Effector memory CD4-positive, alpha-beta T cell (primary cell): ENCODE results near the gene WDR75.

ENCODE experiments used
- DNase-seq, 3 donors: peaks; one replicate each; pipeline ENCODE4 v3.0.0-alpha.2; 2020
- H3K27ac ChIP-seq: 2 replicates; pipeline ENCODE4 v1.7.0; 2013; ENCODE audit warnings: mild to moderate bottlenecking, low read length, moderate library complexity; ENCODE audit not compliant: insufficient read depth, poor library complexity, severe bottlenecking
- H3K27me3 ChIP-seq: replicated peaks from 2 replicates; pipeline ENCODE4 v1.7.0; 2013; ENCODE audit warnings: mild to moderate bottlenecking, low read length; ENCODE audit not compliant: insufficient read depth, control insufficient read depth, poor library complexity, severe bottlenecking
- H3K36me3 ChIP-seq: 2 replicates; pipeline ENCODE4 v1.7.0; 2013; ENCODE audit warnings: mild to moderate bottlenecking, low read length, moderate library complexity; ENCODE audit not compliant: control insufficient read depth, insufficient read depth
- H3K4me1 ChIP-seq: 2 replicates; pipeline ENCODE4 v1.7.0; 2013; ENCODE audit warnings: low read length, mild to moderate bottlenecking; ENCODE audit not compliant: control insufficient read depth, insufficient read depth, poor library complexity, severe bottlenecking
- H3K4me3 ChIP-seq: 2 replicates; pipeline ENCODE4 v1.7.0; 2013; ENCODE audit warnings: low read length, low read depth, mild to moderate bottlenecking; ENCODE audit not compliant: insufficient read depth, poor library complexity, severe bottlenecking
- H3K9me3 ChIP-seq: 2 replicates; pipeline ENCODE4 v1.7.0; 2013; ENCODE audit warnings: mild to moderate bottlenecking, low read length, moderate library complexity; ENCODE audit not compliant: control insufficient read depth

The WDR75 gene

GRCh38 chr2:189437926-189438325, 3.3 kb upstream of the WDR75 start:
- H3K4me1 ChIP-seq, result peaks cover 7% of the 10 kb centered on the region
- no peak for DNase-seq
- no peaks in the 10 kb centered on the region for H3K27me3 ChIP-seq
- no peaks in the 10 kb centered on the region for H3K36me3 ChIP-seq
- no peak overlapping the region for H3K27ac ChIP-seq
- no peaks in the 10 kb centered on the region for H3K9me3 ChIP-seq
- H3K4me3 ChIP-seq, result no peak overlapping the region

GRCh38 chr2:189439342-189439741, 1.9 kb upstream of the WDR75 start:
- H3K9me3 ChIP-seq, result no peaks in the 10 kb centered on the region
- H3K36me3 ChIP-seq, result no peaks in the 10 kb centered on the region
- no peak for DNase-seq

GRCh38 chr2:189440644-189440946, 679 bp upstream of the WDR75 start:
- no peak for DNase-seq
- Histone ChIP-seq H3K4me1 (peaks cover 7% of the 10 kb centered on the region), H3K27me3 (no peaks in the 10 kb centered on the region), H3K27ac (peak overlapping the region; percentile 92), H3K36me3 (no peaks in the 10 kb centered on the region), H3K9me3 (no peaks in the 10 kb centered on the region), H3K4me3 (peak overlapping the region; percentile 79)

More at GRCh38 chr2:189439342-189439741, 1.9 kb upstream of the WDR75 start:
- Histone ChIP-seq H3K27ac (no peak overlapping the region), H3K27me3 (no peaks in the 10 kb centered on the region), H3K4me3 (no peak overlapping the region), H3K4me1 (peaks cover 7% of the 10 kb centered on the region)

- Histone ChIP-seq H3K4me1 (peaks cover 7% of the 10 kb centered on the region), H3K9me3 (no peaks in the 10 kb centered on the region), H3K4me3 (peak overlapping the region; percentile 79), H3K27me3 (no peaks in the 10 kb centered on the region), H3K27ac (peak overlapping the region; percentile 92), H3K36me3 (no peaks in the 10 kb centered on the region)
- no peak for DNase-seq
These were observed 418 bp downstream of the WDR75 start for GRCh38 chr2:189441709-189442074.

GRCh38 chr2:189442468-189442867, 1.2 kb downstream of the WDR75 start:
- no peak for DNase-seq
- H3K27me3 ChIP-seq, result no peaks in the 10 kb centered on the region
- peaks cover 7% of the 10 kb centered on the region for H3K4me1 ChIP-seq
- H3K36me3 ChIP-seq, result no peaks in the 10 kb centered on the region
- peak overlapping the region; percentile 79 for H3K4me3 ChIP-seq
- no peak overlapping the region for H3K27ac ChIP-seq
- H3K9me3 ChIP-seq, result no peaks in the 10 kb centered on the region

- no peak for DNase-seq
- Histone ChIP-seq H3K36me3 (peaks cover 7% of the 10 kb centered on the region), H3K27ac (no peak overlapping the region), H3K4me1 (peaks cover 7% of the 10 kb centered on the region), H3K4me3 (no peak overlapping the region), H3K9me3 (no peaks in the 10 kb centered on the region), H3K27me3 (no peaks in the 10 kb centered on the region)
These were observed 3.0 kb downstream of the WDR75 start for GRCh38 chr2:189444322-189444721.

- DNase-seq, result no peak
- H3K4me1 ChIP-seq, result peaks cover 7% of the 10 kb centered on the region
- peaks cover 24% of the 10 kb centered on the region for H3K36me3 ChIP-seq
- no peak overlapping the region for H3K27ac ChIP-seq
- H3K27me3 ChIP-seq, result no peaks in the 10 kb centered on the region
- no peak overlapping the region for H3K4me3 ChIP-seq
- no peaks in the 10 kb centered on the region for H3K9me3 ChIP-seq
These were observed 5.5 kb downstream of the WDR75 start for GRCh38 chr2:189446780-189447179.

- Histone ChIP-seq H3K36me3 (peaks cover 74% of the 10 kb centered on the region), H3K4me1 (no peaks in the 10 kb centered on the region), H3K4me3 (no peak overlapping the region), H3K27ac (no peak overlapping the region), H3K27me3 (no peaks in the 10 kb centered on the region), H3K9me3 (no peaks in the 10 kb centered on the region)
- no peak for DNase-seq
These were observed 12.7 kb downstream of the WDR75 start for GRCh38 chr2:189454009-189454408.

- H3K4me1 ChIP-seq, result no peaks in the 10 kb centered on the region
- H3K4me3 ChIP-seq, result no peak overlapping the region
- H3K27me3 ChIP-seq, result no peaks in the 10 kb centered on the region
- H3K9me3 ChIP-seq, result no peaks in the 10 kb centered on the region
- no peak overlapping the region for H3K27ac ChIP-seq
- peaks cover 79% of the 10 kb centered on the region for H3K36me3 ChIP-seq
- no peak for DNase-seq
These were observed 23.8 kb downstream of the WDR75 start for GRCh38 chr2:189465076-189465475.

GRCh38 chr2:189465478-189465877, 24.2 kb downstream of the WDR75 start:
- Histone ChIP-seq H3K27ac (no peak overlapping the region), H3K36me3 (peaks cover 78% of the 10 kb centered on the region), H3K9me3 (no peaks in the 10 kb centered on the region), H3K27me3 (no peaks in the 10 kb centered on the region), H3K4me3 (no peak overlapping the region), H3K4me1 (no peaks in the 10 kb centered on the region)
- no peak for DNase-seq

GRCh38 chr2:189466046-189466445, 24.8 kb downstream of the WDR75 start:
- no peak for DNase-seq
- H3K27ac ChIP-seq, result no peak overlapping the region
- no peaks in the 10 kb centered on the region for H3K4me1 ChIP-seq
- H3K4me3 ChIP-seq, result no peak overlapping the region
- H3K36me3 ChIP-seq, result peaks cover 76% of the 10 kb centered on the region
- H3K27me3 ChIP-seq, result no peaks in the 10 kb centered on the region
- no peaks in the 10 kb centered on the region for H3K9me3 ChIP-seq
